Naive thymus-derived CD4-positive, alpha-beta T cell (primary cell): ENCODE data around the gene SLC38A2. TPM values are rescaled to one million over a fixed set of nuclear protein-coding genes. Genes with fewer than 3 reads are reported as not detected.

ENCODE experiments used
- ATAC-seq: fragments of 150-1000 bp; cut with Tn5 transposase; 2 replicates; pipeline ENCODE4 v1.10.0; 2021; ENCODE audit warnings: mild to moderate bottlenecking, moderate library complexity
- CTCF ChIA-PET: fragments of 350-600 bp; sonication (Branson Sonifier 250); formaldehyde crosslinking; loops from one replicate; lab custom pipeline; 2021; ENCODE audit warnings: antibody characterized with exemption; lab: Charles Lee
- POLR2A ChIA-PET: fragments of 350-600 bp; sonication (Branson Sonifier 250); formaldehyde crosslinking; loops from one replicate; lab custom pipeline; 2021; ENCODE audit warnings: antibody characterized with exemption, inconsistent platforms; lab: Charles Lee
- DNase-seq, 9 donors: peaks; one replicate each; pipeline versions ENCODE4 v3.0.0 to v3.0.0-alpha.2; 2020 to 2022; ENCODE audit warnings: mixed read lengths in 1 of 9
- H3K27ac ChIP-seq: one replicate; pipeline ENCODE4 v1.7.0; 2013; ENCODE audit warnings: mild to moderate bottlenecking, low read depth, low read length, moderate library complexity
- H3K27me3 ChIP-seq, 2 donors: one replicate each; pipeline ENCODE4 v1.7.0; 2013; ENCODE audit warnings: low read length in 2 of 2, mild to moderate bottlenecking in 2 of 2, moderate library complexity in 2 of 2; ENCODE audit not compliant: control insufficient read depth in 2 of 2, insufficient read depth in 2 of 2
- H3K36me3 ChIP-seq, 3 experiments: 1 replicate in 2 of 3; 2 replicates in 1 of 3; pipeline ENCODE4 v1.7.0; 2013; ENCODE audit warnings: low read length in 3 of 3, mild to moderate bottlenecking in 3 of 3, moderate library complexity in 1 of 3; ENCODE audit not compliant: insufficient read depth in 3 of 3, control insufficient read depth in 2 of 3
- H3K4me1 ChIP-seq, 2 donors: one replicate each; pipeline ENCODE4 v1.7.0; 2013; ENCODE audit warnings: low read length in 2 of 2, mild to moderate bottlenecking in 2 of 2, moderate library complexity in 1 of 2; ENCODE audit not compliant: control insufficient read depth in 2 of 2, insufficient read depth in 2 of 2
- H3K4me3 ChIP-seq: 2 replicates; pipeline ENCODE4 v1.7.0; 2013; ENCODE audit warnings: mild to moderate bottlenecking, low read length
- H3K9me3 ChIP-seq, 3 experiments: 1 replicate in 2 of 3; 2 replicates in 1 of 3; pipeline ENCODE4 v1.7.0; 2013; ENCODE audit warnings: low read length in 3 of 3; ENCODE audit not compliant: control insufficient read depth in 2 of 3
- H3K27ac Mint-ChIP-seq, 9 donors: one replicate each; pipeline ENCODE4 v1.8.0; 2020 to 2022; ENCODE audit warnings: mixed read lengths in 9 of 9, mild to moderate bottlenecking in 8 of 9, moderate library complexity in 5 of 9, inconsistent platforms in 2 of 9
- H3K27me3 Mint-ChIP-seq, 5 donors: one replicate each; pipeline ENCODE4 v1.8.0; 2021 to 2022; ENCODE audit warnings: mixed read lengths in 5 of 5, mild to moderate bottlenecking in 1 of 5
- H3K36me3 Mint-ChIP-seq, 5 donors: one replicate each; pipeline ENCODE4 v1.8.0; 2020 to 2022; ENCODE audit warnings: mixed read lengths in 5 of 5, mild to moderate bottlenecking in 3 of 5, inconsistent platforms in 1 of 5
- H3K4me1 Mint-ChIP-seq, 7 donors: one replicate each; pipeline ENCODE4 v1.8.0; 2020 to 2022; ENCODE audit warnings: mixed read lengths in 7 of 7, mild to moderate bottlenecking in 3 of 7, inconsistent platforms in 1 of 7
- H3K4me3 Mint-ChIP-seq, 10 donors: one replicate each; pipeline ENCODE4 v1.8.0; 2020 to 2022; ENCODE audit warnings: mild to moderate bottlenecking in 10 of 10, mixed read lengths in 10 of 10, moderate library complexity in 6 of 10, inconsistent platforms in 2 of 10
- H3K9me3 Mint-ChIP-seq, 11 donors: one replicate each; pipeline ENCODE4 v1.8.0; 2020 to 2022; ENCODE audit warnings: mixed read lengths in 11 of 11, mild to moderate bottlenecking in 4 of 11, inconsistent platforms in 1 of 11, moderate library complexity in 1 of 11
- intact Hi-C, 2 donors: fragments of 100-400 bp; cut with micrococcal nuclease; formaldehyde crosslinking; loops; one replicate each; pipeline ENCODE4 v1.15.1; 2023
- polyA plus RNA-seq, 2 donors: library from polyadenylated mRNA; unstranded; fragments of 300-500 nt; fragmentation: Illumina TruSeq; gene quantifications; one replicate each; pipeline ENCODE4 v1.2.3, GENCODE V29; 2021
- total RNA-seq, 6 experiments: library from RNA in 5 of 6; stranded (reverse) in 5 of 6; gene quantifications; 1 replicate in 5 of 6; 2 replicates in 1 of 6; pipeline ENCODE4 v1.2.3 and lab custom pipeline; 2021 to 2026

Gene SLC38A2
- total and polyA plus RNA-seq, 7 experiments from 2014 or later = 61.5 to 269 (median 172) TPM

DNA sequence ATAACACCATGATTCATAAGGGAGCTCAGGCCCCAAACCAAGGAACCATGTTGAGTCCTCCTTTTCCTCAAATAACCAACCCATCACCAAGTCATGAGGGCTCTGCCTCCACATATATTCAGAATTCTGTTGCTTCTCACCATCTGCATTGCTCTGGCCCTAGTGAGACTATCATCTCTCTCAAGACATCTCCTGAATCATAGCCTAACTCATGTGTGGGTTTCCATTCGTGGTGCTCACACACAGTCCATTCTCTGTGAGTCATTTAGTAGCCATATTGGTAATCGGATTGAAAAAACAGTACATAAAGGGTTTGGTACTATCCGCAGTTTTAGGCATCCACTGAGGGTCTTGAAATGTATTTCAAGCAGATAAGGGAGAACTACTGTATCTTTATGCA lies 5.1 kb upstream of the SLC38A2 start:
- Mint-ChIP-seq H3K4me1 (peaks cover 18 to 54% (median 43%) of the 10 kb centered on the region in 7 donors), H3K27ac (peak overlapping the region in 1 of 9 donors; percentile 19), H3K36me3 (peaks cover 0 to 10% (median 0%) of the 10 kb centered on the region in 5 donors), H3K4me3 (no peak overlapping the region), H3K9me3 (peaks cover 0 to 2% (median 0%) of the 10 kb centered on the region in 11 donors), H3K27me3 (no peaks in the 10 kb centered on the region)
- intact Hi-C loops = loop anchor here in 1 of 2 donors (10.0 kb wide), 1 partner anchor 1163 kb away; the partner anchor contains the start of gene ANO6
- Histone ChIP-seq H3K9me3 (no peaks in the 10 kb centered on the region), H3K4me1 (peaks cover 10 to 15% of the 10 kb centered on the region in 2 donors), H3K27ac (no peak overlapping the region), H3K4me3 (no peak overlapping the region), H3K36me3 (no peaks in the 10 kb centered on the region), H3K27me3 (no peaks in the 10 kb centered on the region)
- DNase-seq (no peak), ATAC-seq (no peak)
- POLR2A ChIA-PET = interaction anchor here (0.6 to 1.6 kb wide), 6 partner anchors 10 to 1741 kb away, joined by 3 to 5 read pairs (median 3); no protein-coding TSS in a partner anchor
- CTCF ChIA-PET = interaction anchor here (0.5 kb wide), 1 partner anchor 80 kb away, joined by 3 read pairs; no protein-coding TSS in a partner anchor

DNA sequence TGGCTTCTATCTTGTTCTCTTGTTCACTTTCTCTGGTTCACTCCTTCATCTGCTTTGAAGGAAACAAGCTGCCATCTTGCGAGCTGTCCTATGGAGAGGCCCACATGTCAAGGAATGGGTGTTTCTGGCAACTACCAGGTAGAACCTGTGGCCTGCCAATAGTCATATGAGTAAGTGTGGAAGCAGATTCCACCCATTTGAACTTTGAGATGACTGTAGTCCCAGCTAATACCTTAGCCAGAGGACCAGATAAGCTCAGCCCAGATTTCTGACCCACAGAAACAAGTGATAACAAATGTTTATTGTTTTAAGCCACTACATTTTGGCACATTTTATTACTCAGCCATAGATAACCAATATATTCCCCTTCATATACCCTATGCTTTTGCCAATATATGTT lies 4.0 kb upstream of the SLC38A2 start:
- H3K9me3 ChIP-seq = no peaks in the 10 kb centered on the region
- intact Hi-C loops = loop anchor here in 1 of 2 donors (10.0 kb wide), 1 partner anchor 1162 kb away; the partner anchor contains the start of gene ANO6
- no peak for ATAC-seq
- ChIA-PET CTCF (interaction anchor here (0.6 to 1.4 kb wide), 2 partner anchors 84 to 1554 kb away, joined by 3 read pairs; no protein-coding TSS in a partner anchor), POLR2A (interaction anchor here (0.6 to 1.9 kb wide), 6 partner anchors 79 to 814 kb away, joined by 3 to 8 read pairs (median 4); partner anchors contain the start of gene SLC38A1)
- H3K27ac ChIP-seq = no peak overlapping the region
- no peaks in the 10 kb centered on the region for H3K27me3 ChIP-seq
- H3K4me3 ChIP-seq = no peak overlapping the region
- peak overlapping the region in 1 of 9 donors; percentile 15 for H3K27ac Mint-ChIP-seq
- H3K27me3 Mint-ChIP-seq = peaks cover 0 to 7% (median 0%) of the 10 kb centered on the region in 5 donors
- H3K4me1 ChIP-seq = peaks cover 6 to 11% of the 10 kb centered on the region in 2 donors
- H3K9me3 Mint-ChIP-seq = peaks cover 0 to 9% (median 0%) of the 10 kb centered on the region in 11 donors
- H3K4me1 Mint-ChIP-seq = peaks cover 14 to 45% (median 38%) of the 10 kb centered on the region in 7 donors
- no peak for DNase-seq
- no peak overlapping the region for H3K4me3 Mint-ChIP-seq
- peaks cover 0 to 9% (median 0%) of the 10 kb centered on the region in 3 experiments for H3K36me3 ChIP-seq
- peaks cover 0 to 11% (median 0%) of the 10 kb centered on the region in 5 donors for H3K36me3 Mint-ChIP-seq

GRCh38 chr12:46374711-46375110 lies 2.1 kb upstream of the SLC38A2 start:
- ChIA-PET POLR2A (interaction anchor here (0.6 to 1.9 kb wide), 6 partner anchors 8 to 303 kb away, joined by 3 to 8 read pairs (median 3); no protein-coding TSS in a partner anchor), CTCF (no interaction called here)
- Histone ChIP-seq H3K27me3 (no peaks in the 10 kb centered on the region), H3K36me3 (peaks cover 0 to 19% (median 4%) of the 10 kb centered on the region in 3 experiments), H3K27ac (no peak overlapping the region), H3K9me3 (no peaks in the 10 kb centered on the region), H3K4me3 (no peak overlapping the region), H3K4me1 (peaks cover 20% of the 10 kb centered on the region in 2 donors)
- Mint-ChIP-seq H3K4me3 (peak overlapping the region in 8 of 10 donors; percentile 5 to 99 (median 94)), H3K27ac (peak overlapping the region in 8 of 9 donors; percentile 2 to 100 (median 94)), H3K9me3 (peaks cover 0 to 15% (median 0%) of the 10 kb centered on the region in 11 donors), H3K4me1 (peaks cover 24 to 58% (median 45%) of the 10 kb centered on the region in 7 donors), H3K27me3 (peaks cover 0 to 11% (median 0%) of the 10 kb centered on the region in 5 donors), H3K36me3 (peaks cover 0 to 25% (median 12%) of the 10 kb centered on the region in 5 donors)
- DNase-seq (no peak), ATAC-seq (no peak)
- intact Hi-C loops = loop anchor here (5.0 to 10.0 kb wide), 5 partner anchors 213 to 1333 kb away; partner anchors contain the start of genes RPAP3 (in 2 of the 2) and ANO6 (in 1 of the 2)

GRCh38 chr12:46374310-46374709 lies 1.7 kb upstream of the SLC38A2 start:
- ChIA-PET CTCF (no interaction called here), POLR2A (interaction anchor here (0.6 to 1.9 kb wide), 4 partner anchors 8 to 165 kb away, joined by 3 to 8 read pairs (median 3); no protein-coding TSS in a partner anchor)
- DNase-seq (no peak), ATAC-seq (no peak)
- Histone ChIP-seq H3K27me3 (no peaks in the 10 kb centered on the region), H3K4me1 (peaks cover 24% of the 10 kb centered on the region in 2 donors), H3K4me3 (peak overlapping the region; percentile 87), H3K9me3 (no peaks in the 10 kb centered on the region), H3K36me3 (peaks cover 0 to 23% (median 8%) of the 10 kb centered on the region in 3 experiments), H3K27ac (peak overlapping the region; percentile 89)
- H3K27me3 Mint-ChIP-seq = peaks cover 0 to 11% (median 0%) of the 10 kb centered on the region in 5 donors
- H3K4me3 Mint-ChIP-seq = peak overlapping the region; percentile 79 to 99 (median 96)
- intact Hi-C loops = loop anchor here (5.0 to 10.0 kb wide), 5 partner anchors 213 to 1333 kb away; partner anchors contain the start of genes RPAP3 (in 2 of the 2) and ANO6 (in 1 of the 2)
- peaks cover 0 to 15% (median 0%) of the 10 kb centered on the region in 11 donors for H3K9me3 Mint-ChIP-seq
- peaks cover 0 to 29% (median 16%) of the 10 kb centered on the region in 5 donors for H3K36me3 Mint-ChIP-seq
- peaks cover 28 to 62% (median 50%) of the 10 kb centered on the region in 7 donors for H3K4me1 Mint-ChIP-seq
- peak overlapping the region; percentile 91 to 100 (median 96) for H3K27ac Mint-ChIP-seq

GRCh38 chr12:46373301-46374296 lies 1.0 kb upstream of the SLC38A2 start:
- CTCF ChIA-PET = no interaction called here
- Histone ChIP-seq H3K27me3 (no peaks in the 10 kb centered on the region), H3K4me1 (peaks cover 31% of the 10 kb centered on the region in 2 donors), H3K27ac (peak overlapping the region; percentile 89), H3K36me3 (peaks cover 0 to 28% (median 10%) of the 10 kb centered on the region in 3 experiments), H3K4me3 (peak overlapping the region; percentile 87), H3K9me3 (no peaks in the 10 kb centered on the region)
- H3K4me1 Mint-ChIP-seq = peaks cover 27 to 66% (median 55%) of the 10 kb centered on the region in 7 donors
- intact Hi-C loops = loop anchor here (2.0 to 10.0 kb wide), 11 partner anchors 143 to 1334 kb away; partner anchors contain the start of genes RPAP3 (in 2 of the 2) and ANO6 (in 1 of the 2)
- H3K36me3 Mint-ChIP-seq = peaks cover 0 to 32% (median 18%) of the 10 kb centered on the region in 5 donors
- DNase-seq (peak; percentile 24 to 60 (median 54)), ATAC-seq (no peak)
- POLR2A ChIA-PET = interaction anchor here (0.9 to 3.5 kb wide), 11 partner anchors 8 to 235 kb away, joined by 3 to 29 read pairs (median 5); partner anchors contain the start of gene SLC38A1
- peak overlapping the region; percentile 79 to 99 (median 96) for H3K4me3 Mint-ChIP-seq
- H3K9me3 Mint-ChIP-seq = peaks cover 0 to 13% (median 0%) of the 10 kb centered on the region in 11 donors
- H3K27me3 Mint-ChIP-seq = peaks cover 0 to 11% (median 0%) of the 10 kb centered on the region in 5 donors
- peak overlapping the region; percentile 91 to 100 (median 96) for H3K27ac Mint-ChIP-seq
